GM18520 (cell line): ENCODE data around the gene FAR2.

Experiments used
- ATAC-seq: cut with Tn5 transposase; IDR thresholded peaks from one replicate; pipeline ENCODE4 v1.9.1; 2021; ENCODE audit not compliant: unreplicated experiment

Gene FAR2

GRCh38 chr12:29201296-29201695 is 52.2 kb downstream of the FAR2 start:
- no peak for ATAC-seq

- ATAC-seq: no peak
Measured at GRCh38 chr12:29201746-29202145, 52.7 kb downstream of the FAR2 start.

- ATAC-seq: no peak
Measured at GRCh38 chr12:29204521-29204920, 55.4 kb downstream of the FAR2 start.

GRCh38 chr12:29207120-29207519 is 58.0 kb downstream of the FAR2 start:
- no peak for ATAC-seq

GRCh38 chr12:29208060-29208459 is 59.0 kb downstream of the FAR2 start:
- ATAC-seq: no peak

- no peak for ATAC-seq
Measured at GRCh38 chr12:29208936-29209701, 60.0 kb downstream of the FAR2 start.

- no peak for ATAC-seq
Measured at GRCh38 chr12:29211696-29212095, 62.6 kb downstream of the FAR2 start.

- ATAC-seq: no peak
Measured at GRCh38 chr12:29212682-29213403, 63.8 kb downstream of the FAR2 start.

GRCh38 chr12:29216266-29216665 is 67.2 kb downstream of the FAR2 start:
- no peak for ATAC-seq

GRCh38 chr12:29216797-29217575 is 67.9 kb downstream of the FAR2 start:
- ATAC-seq: no peak

GRCh38 chr12:29220632-29221336 is 71.7 kb downstream of the FAR2 start:
- no peak for ATAC-seq

- no peak for ATAC-seq
Measured at GRCh38 chr12:29222200-29222599, 73.1 kb downstream of the FAR2 start.

GRCh38 chr12:29223426-29223825 is 74.3 kb downstream of the FAR2 start:
- no peak for ATAC-seq

GRCh38 chr12:29223956-29224543 is 75.0 kb downstream of the FAR2 start:
- no peak for ATAC-seq

GRCh38 chr12:29224572-29224971 is 75.5 kb downstream of the FAR2 start:
- no peak for ATAC-seq

- ATAC-seq: no peak
Measured at GRCh38 chr12:29225834-29226233, 76.8 kb downstream of the FAR2 start.

GRCh38 chr12:29226616-29227015 is 77.5 kb downstream of the FAR2 start:
- no peak for ATAC-seq

- ATAC-seq: no peak
Measured at GRCh38 chr12:29228474-29229157, 79.5 kb downstream of the FAR2 start.

GRCh38 chr12:29229158-29229505 is 80.1 kb downstream of the FAR2 start:
- ATAC-seq: no peak

GRCh38 chr12:29229937-29230336 is 80.9 kb downstream of the FAR2 start:
- ATAC-seq: no peak
